Smooth muscle cell (in vitro differentiated cells): ENCODE data around the gene UPF3A. TPM values are rescaled to one million over a fixed set of nuclear protein-coding genes. Genes with fewer than 3 reads are reported as not detected.
"Not testable (repeated sequence)": the region's sequence is repeated elsewhere in the genome, so short reads cannot be mapped to it uniquely, and the experiment has no call there.

Experiments used
- DNase-seq: peaks from one replicate; lab custom pipeline; 2025; ENCODE audit not compliant: unreplicated experiment; lab: John Stamatoyannopoulos, UW
- H2AFZ ChIP-seq: fragments of 200-600 bp; sonication (generic); 2 replicates; pipeline ENCODE4 v1.6.0; 2016; ENCODE audit warnings: antibody characterized with exemption, low read depth, mild to moderate bottlenecking
- H3F3A ChIP-seq: fragments of 200-600 bp; sonication (generic); 2 replicates; pipeline ENCODE4 v1.6.0; 2017; ENCODE audit warnings: antibody characterized with exemption, low read depth
- H3K27ac ChIP-seq: fragments of 200-600 bp; sonication (generic); 2 replicates; pipeline ENCODE4 v1.5.1; 2016; ENCODE audit warnings: low read depth, mild to moderate bottlenecking
- H3K27me3 ChIP-seq: fragments of 200-600 bp; sonication (generic); 2 replicates; pipeline ENCODE4 v1.6.1; 2016; ENCODE audit warnings: low read depth, mild to moderate bottlenecking
- H3K36me3 ChIP-seq: fragments of 200-600 bp; sonication (generic); 2 replicates; pipeline ENCODE4 v1.5.1; 2016; ENCODE audit warnings: low read depth
- H3K4me1 ChIP-seq: fragments of 200-600 bp; sonication (generic); 2 replicates; pipeline ENCODE4 v1.5.1; 2016; ENCODE audit warnings: low read depth
- H3K4me2 ChIP-seq: fragments of 200-600 bp; sonication (generic); 2 replicates; pipeline ENCODE4 v1.6.0; 2016; ENCODE audit warnings: mild to moderate bottlenecking
- H3K4me3 ChIP-seq: fragments of 200-600 bp; sonication (generic); 2 replicates; pipeline ENCODE4 v1.5.1; 2016; ENCODE audit warnings: mild to moderate bottlenecking
- H3K79me2 ChIP-seq: fragments of 200-600 bp; sonication (generic); 2 replicates; pipeline ENCODE4 v1.6.0; 2016; ENCODE audit warnings: low read depth, mild to moderate bottlenecking
- H3K9ac ChIP-seq: fragments of 200-600 bp; sonication (generic); 2 replicates; pipeline ENCODE4 v1.6.0; 2016; ENCODE audit warnings: low read depth
- H3K9me3 ChIP-seq: fragments of 200-600 bp; sonication (generic); replicated peaks from 2 replicates; pipeline ENCODE4 v1.5.1; 2016; ENCODE audit warnings: low read depth
- H4K20me1 ChIP-seq: fragments of 200-600 bp; sonication (generic); 2 replicates; pipeline ENCODE4 v1.6.0; 2016; ENCODE audit warnings: low read depth
- WGBS: methylation state at CpG from one replicate; pipeline ENCODE4 v1.1.7; 2016; ENCODE audit warnings: low lambda C conversion rate; 5-methylcytosine and 5-hydroxymethylcytosine counted together
- polyA plus RNA-seq: library from polyadenylated mRNA; unstranded; fragments of >200 nt; fragmentation: Nextera tagmentation; extraction: Ambion mirVana; gene quantifications from 2 replicates; pipeline ENCODE4 v1.2.1, GENCODE V29; 2016
- total RNA-seq: library from RNA; depleted of rRNA; stranded (reverse); fragments of >200 nt; gene quantifications from 2 replicates; pipeline ENCODE4 v1.2.3, GENCODE V29; 2014
- TF ChIP-seq, protein P1 (sequence below): fragments of 200-600 bp; sonication (generic); IDR thresholded peaks from 2 replicates; pipeline ENCODE4 v1.5.1; 2017; ENCODE audit warnings: borderline replicate concordance, mild to moderate bottlenecking, antibody characterized with exemption; ENCODE audit not compliant: insufficient read depth, poor library complexity, severe bottlenecking

The UPF3A gene
- total and polyA plus RNA-seq, 2 experiments from 2014 or later = 22.4 to 34.1 TPM

DNA sequence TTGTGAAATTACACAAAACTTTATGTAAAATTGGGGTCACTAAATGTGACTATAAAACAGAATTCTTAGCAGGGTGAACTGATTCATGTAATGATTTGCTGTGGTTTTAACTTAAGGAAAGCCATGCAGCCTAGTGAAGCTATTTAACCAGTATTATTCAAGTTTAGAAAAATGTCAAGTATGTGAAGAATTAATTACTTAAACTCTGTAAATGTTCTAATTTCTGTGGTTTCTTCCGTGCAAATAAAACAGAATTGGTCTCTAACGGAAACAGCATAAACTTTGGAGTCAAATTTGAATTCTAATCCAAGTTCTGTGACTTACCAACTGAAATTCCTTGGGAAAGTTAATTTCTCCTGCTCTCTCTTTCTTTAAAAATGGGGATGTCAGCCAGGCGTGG, 33.4 kb upstream of the UPF3A start:
- WGBS = 48% methylated on average over 3 of the region's 3 CpGs

GRCh38 chr13:114249077-114249476, 32.3 kb upstream of the UPF3A start:
- Histone ChIP-seq H3K9ac (no peak overlapping the region), H3K36me3 (peaks cover 30% of the 10 kb centered on the region), H3K9me3 (no peaks in the 10 kb centered on the region), H3K27me3 (no peaks in the 10 kb centered on the region), H3K4me2 (no peak overlapping the region), H3K27ac (peak overlapping the region; percentile 31), H3K4me1 (no peaks in the 10 kb centered on the region), H3K4me3 (no peak overlapping the region), H4K20me1 (peaks cover 61% of the 10 kb centered on the region), H2AFZ (no peak overlapping the region), H3F3A (peaks cover 7% of the 10 kb centered on the region), H3K79me2 (peaks cover 5% of the 10 kb centered on the region)
- TF ChIP-seq, protein P1, sequence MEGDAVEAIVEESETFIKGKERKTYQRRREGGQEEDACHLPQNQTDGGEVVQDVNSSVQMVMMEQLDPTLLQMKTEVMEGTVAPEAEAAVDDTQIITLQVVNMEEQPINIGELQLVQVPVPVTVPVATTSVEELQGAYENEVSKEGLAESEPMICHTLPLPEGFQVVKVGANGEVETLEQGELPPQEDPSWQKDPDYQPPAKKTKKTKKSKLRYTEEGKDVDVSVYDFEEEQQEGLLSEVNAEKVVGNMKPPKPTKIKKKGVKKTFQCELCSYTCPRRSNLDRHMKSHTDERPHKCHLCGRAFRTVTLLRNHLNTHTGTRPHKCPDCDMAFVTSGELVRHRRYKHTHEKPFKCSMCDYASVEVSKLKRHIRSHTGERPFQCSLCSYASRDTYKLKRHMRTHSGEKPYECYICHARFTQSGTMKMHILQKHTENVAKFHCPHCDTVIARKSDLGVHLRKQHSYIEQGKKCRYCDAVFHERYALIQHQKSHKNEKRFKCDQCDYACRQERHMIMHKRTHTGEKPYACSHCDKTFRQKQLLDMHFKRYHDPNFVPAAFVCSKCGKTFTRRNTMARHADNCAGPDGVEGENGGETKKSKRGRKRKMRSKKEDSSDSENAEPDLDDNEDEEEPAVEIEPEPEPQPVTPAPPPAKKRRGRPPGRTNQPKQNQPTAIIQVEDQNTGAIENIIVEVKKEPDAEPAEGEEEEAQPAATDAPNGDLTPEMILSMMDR = no peak
- no peak for DNase-seq
- WGBS = 96% methylated on average over 7 of the region's 7 CpGs

More for the DNA sequence above, 33.4 kb upstream of the UPF3A start:
- peaks cover 41% of the 10 kb centered on the region for H3K36me3 ChIP-seq
- H3K79me2 ChIP-seq = peaks cover 5% of the 10 kb centered on the region
- H3K27me3 ChIP-seq = no peaks in the 10 kb centered on the region
- H3K4me3 ChIP-seq = no peak overlapping the region
- no peak for DNase-seq
- H3K4me1 ChIP-seq = no peaks in the 10 kb centered on the region
- H3K4me2 ChIP-seq = no peak overlapping the region
- H2AFZ ChIP-seq = no peak overlapping the region
- peaks cover 63% of the 10 kb centered on the region for H4K20me1 ChIP-seq
- peaks cover 7% of the 10 kb centered on the region for H3F3A ChIP-seq
- TF ChIP-seq, protein P1 = no peak
- no peak overlapping the region for H3K9ac ChIP-seq
- no peaks in the 10 kb centered on the region for H3K9me3 ChIP-seq
- peak overlapping the region; percentile 27 for H3K27ac ChIP-seq

GRCh38 chr13:114251639-114252440, 29.6 kb upstream of the UPF3A start:
- not testable (repeated sequence) for H3K4me2 ChIP-seq, H3K27me3 ChIP-seq, DNase-seq, H3K79me2 ChIP-seq, H2AFZ ChIP-seq, H3K27ac ChIP-seq, H3K9ac ChIP-seq, H3K9me3 ChIP-seq, H3K4me1 ChIP-seq, H3F3A ChIP-seq, H3K4me3 ChIP-seq
- WGBS = 89% methylated on average over 1 of the region's 1 CpG
- H3K36me3 ChIP-seq = peaks cover 20% of the 10 kb centered on the region
- peaks cover 59% of the 10 kb centered on the region for H4K20me1 ChIP-seq

DNA sequence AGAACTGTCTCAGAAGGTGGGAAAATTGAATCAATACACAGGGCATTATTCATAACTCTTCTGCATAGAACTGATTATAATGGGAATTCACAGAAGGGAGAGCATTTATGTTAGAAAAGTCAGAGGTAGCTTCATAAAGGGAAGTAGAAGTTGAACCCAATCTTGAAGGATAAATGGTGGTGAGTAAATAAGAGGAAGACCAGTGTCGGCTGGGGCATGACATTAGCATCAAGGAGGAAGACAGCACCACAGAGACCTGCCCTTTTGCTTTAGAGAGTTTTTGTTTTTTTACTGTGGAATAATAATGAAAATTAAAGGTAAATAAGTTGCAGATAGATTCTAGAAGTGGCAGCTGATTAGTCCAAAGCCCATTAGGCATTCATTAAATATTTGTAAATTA, 24.9 kb upstream of the UPF3A start:
- Histone ChIP-seq H2AFZ (no peak overlapping the region), H3K79me2 (no peaks in the 10 kb centered on the region), H3F3A (no peaks in the 10 kb centered on the region), H3K9me3 (no peaks in the 10 kb centered on the region), H4K20me1 (peaks cover 21% of the 10 kb centered on the region), H3K4me3 (no peak overlapping the region), H3K4me1 (no peaks in the 10 kb centered on the region), H3K4me2 (no peak overlapping the region), H3K9ac (no peak overlapping the region), H3K27ac (no peak overlapping the region), H3K27me3 (no peaks in the 10 kb centered on the region), H3K36me3 (peaks cover 32% of the 10 kb centered on the region)
- 89% methylated on average over 1 of the region's 1 CpG for WGBS
- DNase-seq = no peak
- TF ChIP-seq, protein P1 = no peak
